Measurements from ENCODE around the gene SH3BGRL2. TPM values are rescaled to one million over a fixed set of nuclear protein-coding genes. Genes with fewer than 3 reads are reported as not detected.
"Not testable (repeated sequence)": the region's sequence is repeated elsewhere in the genome, so short reads cannot be mapped to it uniquely, and the experiment has no call there.

SH3BGRL2 gene
- polyA plus RNA-seq, 1 donor (not counting 4 experiments of a cell fraction or from before 2014, with no cell fraction given): 3.8 TPM

- Histone ChIP-seq H3K9me1 (ENCODE audit: control insufficient read depth, extremely low read depth, insufficient read depth, low read length) (no peaks in the 10 kb centered on the region), H3K4me1 (ENCODE audit: control insufficient read depth, extremely low read depth, insufficient read depth, low read length) (no peaks in the 10 kb centered on the region), H4K20me1 (ENCODE audit: control insufficient read depth, extremely low read depth, insufficient read depth, low read length) (no peaks in the 10 kb centered on the region), H3K9ac (ENCODE audit: control insufficient read depth, extremely low read depth, insufficient read depth, low read length) (no peak overlapping the region), H3K4me3 (ENCODE audit: control insufficient read depth in 2 of 3, extremely low read depth in 1 of 3, insufficient read depth in 2 of 3, low read depth in 1 of 3, low read length in 3 of 3) (no peak overlapping the region), H3K79me2 (ENCODE audit: control insufficient read depth, insufficient read depth, low read length) (no peaks in the 10 kb centered on the region), H2AFZ (ENCODE audit: control insufficient read depth, low read length) (no peak overlapping the region), H3K9me3 (ENCODE audit: control insufficient read depth, low read depth, low read length) (no peaks in the 10 kb centered on the region), H3K4me2 (ENCODE audit: control insufficient read depth, extremely low read depth, insufficient read depth, low read depth, low read length) (no peak overlapping the region), H3K36me3 (ENCODE audit: control insufficient read depth in 2 of 2, extremely low read depth in 1 of 2, insufficient read depth in 2 of 2, low read length in 2 of 2) (no peaks in the 10 kb centered on the region), H3K27me3 (ENCODE audit: control insufficient read depth, extremely low read depth, insufficient read depth, low read length) (no peaks in the 10 kb centered on the region), H3K27ac (ENCODE audit: control insufficient read depth, insufficient read depth, low read length) (no peak overlapping the region)
- dilution Hi-C loops (cut with MboI; ENCODE audit: extremely low pct_ligation_motif_present, low sequenced_read_pairs): no loop called here
- DNase-seq (ENCODE audit: low read depth, low spot score) (no peak), FAIRE-seq (no peak)
- TF ChIP-seq EZH2 (IDR thresholded peaks at IDR 0.05; ENCODE audit: low read length) (no peak), CTCF (optimal IDR thresholded peaks at IDR 0.05 in 1 of 3, IDR thresholded peaks at IDR 0.05 in 1 of 3, conservative IDR thresholded peaks at IDR 0.05 in 1 of 3; ENCODE audit: extremely low read depth in 1 of 3, insufficient read depth in 2 of 3, low read length in 3 of 3) (no peak)
Observed at GRCh38 chr6:79614326-79615305, 16.5 kb upstream of the SH3BGRL2 start.

GRCh38 chr6:79617518-79617941 lies 13.6 kb upstream of the SH3BGRL2 start:
- Histone ChIP-seq H3K4me2 (ENCODE audit: control insufficient read depth, extremely low read depth, insufficient read depth, low read depth, low read length) (no peak overlapping the region), H3K4me1 (ENCODE audit: control insufficient read depth, extremely low read depth, insufficient read depth, low read length) (no peaks in the 10 kb centered on the region), H3K27me3 (ENCODE audit: control insufficient read depth, extremely low read depth, insufficient read depth, low read length) (no peaks in the 10 kb centered on the region), H4K20me1 (ENCODE audit: control insufficient read depth, extremely low read depth, insufficient read depth, low read length) (no peaks in the 10 kb centered on the region), H3K4me3 (ENCODE audit: control insufficient read depth in 2 of 3, extremely low read depth in 1 of 3, insufficient read depth in 2 of 3, low read depth in 1 of 3, low read length in 3 of 3) (no peak overlapping the region), H2AFZ (ENCODE audit: control insufficient read depth, low read length) (no peak overlapping the region), H3K27ac (ENCODE audit: control insufficient read depth, insufficient read depth, low read length) (no peak overlapping the region), H3K36me3 (ENCODE audit: control insufficient read depth in 2 of 2, extremely low read depth in 1 of 2, insufficient read depth in 2 of 2, low read length in 2 of 2) (no peaks in the 10 kb centered on the region), H3K9me3 (ENCODE audit: control insufficient read depth, low read depth, low read length) (no peaks in the 10 kb centered on the region), H3K9me1 (ENCODE audit: control insufficient read depth, extremely low read depth, insufficient read depth, low read length) (no peaks in the 10 kb centered on the region), H3K79me2 (ENCODE audit: control insufficient read depth, insufficient read depth, low read length) (no peaks in the 10 kb centered on the region), H3K9ac (ENCODE audit: control insufficient read depth, extremely low read depth, insufficient read depth, low read length) (no peak overlapping the region)
- no peak for TF ChIP-seq CTCF (optimal IDR thresholded peaks at IDR 0.05 in 1 of 3, IDR thresholded peaks at IDR 0.05 in 1 of 3, conservative IDR thresholded peaks at IDR 0.05 in 1 of 3; ENCODE audit: extremely low read depth in 1 of 3, insufficient read depth in 2 of 3, low read length in 3 of 3)
- TF ChIP-seq EZH2 (IDR thresholded peaks at IDR 0.05; ENCODE audit: low read length): no peak
- FAIRE-seq (no peak), DNase-seq (ENCODE audit: low read depth, low spot score) (no peak)
- dilution Hi-C loops (cut with MboI; ENCODE audit: extremely low pct_ligation_motif_present, low sequenced_read_pairs): no loop called here

DNA sequence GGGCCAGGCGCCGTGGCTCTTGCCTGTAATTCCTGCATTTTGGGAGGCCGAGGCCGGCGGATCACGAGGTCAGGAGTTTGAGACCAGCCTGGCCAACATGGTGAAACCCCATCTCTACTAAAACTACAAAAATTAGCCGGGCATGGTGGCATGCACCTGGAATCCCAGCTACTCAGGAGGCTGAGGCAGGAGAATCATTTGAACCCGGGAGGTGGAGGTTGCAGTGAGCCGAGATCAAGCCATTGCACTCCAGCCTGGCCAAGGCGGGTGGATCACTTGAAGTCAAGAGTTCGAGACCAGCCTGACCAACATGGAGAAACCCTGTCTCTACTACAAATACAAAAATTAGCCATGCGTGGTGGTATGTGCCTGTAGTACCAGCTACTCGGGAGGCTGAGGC lies 12.7 kb upstream of the SH3BGRL2 start:
- H3K9me3 ChIP-seq (ENCODE audit: control insufficient read depth, low read depth, low read length); H2AFZ ChIP-seq (ENCODE audit: control insufficient read depth, low read length); H3K9me1 ChIP-seq (ENCODE audit: control insufficient read depth, extremely low read depth, insufficient read depth, low read length); DNase-seq (ENCODE audit: low read depth, low spot score); H4K20me1 ChIP-seq (ENCODE audit: control insufficient read depth, extremely low read depth, insufficient read depth, low read length); FAIRE-seq; H3K9ac ChIP-seq (ENCODE audit: control insufficient read depth, extremely low read depth, insufficient read depth, low read length); dilution Hi-C loops (cut with MboI; ENCODE audit: extremely low pct_ligation_motif_present, low sequenced_read_pairs); H3K4me1 ChIP-seq (ENCODE audit: control insufficient read depth, extremely low read depth, insufficient read depth, low read length); H3K27ac ChIP-seq (ENCODE audit: control insufficient read depth, insufficient read depth, low read length); H3K36me3 ChIP-seq (ENCODE audit: control insufficient read depth in 2 of 2, extremely low read depth in 1 of 2, insufficient read depth in 2 of 2, low read length in 2 of 2); H3K27me3 ChIP-seq (ENCODE audit: control insufficient read depth, extremely low read depth, insufficient read depth, low read length); H3K4me3 ChIP-seq (ENCODE audit: control insufficient read depth in 2 of 3, extremely low read depth in 1 of 3, insufficient read depth in 2 of 3, low read depth in 1 of 3, low read length in 3 of 3); H3K4me2 ChIP-seq (ENCODE audit: control insufficient read depth, extremely low read depth, insufficient read depth, low read depth, low read length); H3K79me2 ChIP-seq (ENCODE audit: control insufficient read depth, insufficient read depth, low read length): not testable (repeated sequence)
